OCI-LY3 (cell line): Measurements from ENCODE around the gene MPDU1.

Experiments used
- H2AFZ ChIP-seq: fragments of 200-600, 300-600 bp; shearing (Covaris generic); 2 replicates; pipeline ENCODE4 v1.6.0; 2014; ENCODE audit warnings: antibody characterized with exemption, low read depth, low read length
- H3K27ac ChIP-seq: fragments of 200-600, 300-600 bp; sonication (generic); 2 replicates; pipeline ENCODE4 v1.5.1; 2014; ENCODE audit warnings: mild to moderate bottlenecking, low read length, moderate library complexity, mixed read lengths
- H3K27me3 ChIP-seq: fragments of 200-600, 300-600 bp; sonication (generic); 2 replicates; pipeline ENCODE4 v1.6.1; 2014; ENCODE audit warnings: low read depth, low read length, mixed read lengths
- H3K36me3 ChIP-seq: fragments of 200-600, 300-600 bp; sonication (generic); replicated peaks from 2 replicates; pipeline ENCODE3; 2014; ENCODE audit warnings: low read depth, low read length, mixed read lengths
- H3K4me1 ChIP-seq: fragments of 300-600, 200-600 bp; sonication (generic); 2 replicates; pipeline ENCODE4 v1.6.1; 2014; ENCODE audit warnings: low read length, mixed read lengths
- H3K4me2 ChIP-seq: fragments of 200-600, 300-600 bp; sonication (generic); 2 replicates; pipeline ENCODE4 v1.6.1; 2014; ENCODE audit warnings: low read length, mixed read lengths
- H3K4me3 ChIP-seq: fragments of 300-600, 200-600 bp; sonication (generic); 2 replicates; pipeline ENCODE4 v1.5.1; 2014; ENCODE audit warnings: antibody characterized with exemption, mild to moderate bottlenecking, low read length, moderate library complexity
- H3K79me2 ChIP-seq: fragments of 300-600, 200-600 bp; shearing (Covaris generic); 2 replicates; pipeline ENCODE4 v1.6.1; 2014; ENCODE audit warnings: mild to moderate bottlenecking, low read length, mixed read lengths
- H3K9ac ChIP-seq: fragments of 300-600, 200-600 bp; shearing (Covaris generic); 2 replicates; pipeline ENCODE4 v1.6.0; 2014; ENCODE audit warnings: mild to moderate bottlenecking, low read length, moderate library complexity
- H3K9me3 ChIP-seq: fragments of 200-600, 300-600 bp; shearing (Covaris generic); 2 replicates; pipeline ENCODE4 v1.6.1; 2014; ENCODE audit warnings: low read length, mixed read lengths; ENCODE audit not compliant: insufficient read depth
- H4K20me1 ChIP-seq: fragments of 200-600, 300-600 bp; sonication (generic); 2 replicates; pipeline ENCODE4 v1.6.1; 2016; ENCODE audit warnings: low read length, mixed read lengths; ENCODE audit not compliant: insufficient read depth
- EZH2phosphoT487 ChIP-seq: fragments of 200-600 bp; shearing (Covaris generic); IDR thresholded peaks from 2 replicates; pipeline ENCODE4 v1.6.1; 2018; ENCODE audit warnings: antibody characterized with exemption, mixed run types, low read depth
- TF ChIP-seq, protein P1 (sequence below): fragments of 200-600, 300-600 bp; sonication (generic); IDR thresholded peaks from 2 replicates; pipeline ENCODE4 v1.5.1; 2014; ENCODE audit warnings: antibody characterized with exemption, low read length, low read depth

Gene MPDU1

DNA sequence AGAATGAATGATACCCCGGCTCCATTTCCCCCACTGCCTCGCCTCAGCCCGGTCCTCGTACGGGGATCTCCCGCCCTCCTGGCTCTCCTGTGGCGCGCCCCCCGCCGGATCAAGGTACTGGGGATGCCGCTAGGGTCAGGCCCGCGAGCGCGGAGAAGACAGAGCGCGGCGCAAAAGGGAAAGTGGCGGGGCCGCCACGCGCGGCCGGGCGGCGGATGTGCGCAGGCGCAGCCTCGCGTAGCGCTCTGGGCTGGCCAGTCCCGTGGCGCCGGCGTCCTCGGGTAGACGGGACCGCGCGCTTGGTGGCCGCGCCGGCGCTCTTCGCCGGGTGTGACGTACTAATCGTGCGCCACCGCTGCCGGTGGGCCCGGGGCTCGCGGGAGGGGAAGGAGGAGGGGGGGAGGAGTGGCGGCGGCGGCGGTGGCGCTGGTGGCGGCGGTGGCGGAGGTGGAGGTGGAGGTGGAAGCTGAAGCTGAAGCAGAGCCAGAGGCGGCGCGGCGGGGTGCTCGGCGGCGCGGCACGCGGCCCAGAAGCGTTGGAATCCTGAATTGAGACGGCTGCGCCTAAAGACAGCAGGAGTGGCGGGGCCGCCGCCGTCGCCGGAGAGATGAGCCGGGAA lies 22.0 kb upstream of the MPDU1 start, which contains the start of gene SENP3:
TSS of gene SENP3 (plus strand) at position 331 of the 619 bp plus-strand sequence. CDS start 1,158 bp downstream, outside the sequence.
- Histone ChIP-seq H3K9ac (peak within 1 kb of the TSS; percentile 85), H3K4me3 (peak within 1 kb of the TSS; percentile 90), H3K4me2 (peak within 1 kb of the TSS; percentile 100), H3K9me3 (no peaks in the 10 kb centered on the region), H3K4me1 (peaks cover 42% of the 10 kb centered on the region), H3K27ac (peak within 1 kb of the TSS; percentile 77), H3K27me3 (no peaks in the 10 kb centered on the region), H4K20me1 (no peaks in the 10 kb centered on the region), H3K79me2 (peaks cover 45% of the 10 kb centered on the region), H2AFZ (no peak within 1 kb of the TSS), H3K36me3 (peaks cover 12% of the 10 kb centered on the region)
- no peak for TF ChIP-seq EZH2phosphoT487
- TF ChIP-seq, protein P1, sequence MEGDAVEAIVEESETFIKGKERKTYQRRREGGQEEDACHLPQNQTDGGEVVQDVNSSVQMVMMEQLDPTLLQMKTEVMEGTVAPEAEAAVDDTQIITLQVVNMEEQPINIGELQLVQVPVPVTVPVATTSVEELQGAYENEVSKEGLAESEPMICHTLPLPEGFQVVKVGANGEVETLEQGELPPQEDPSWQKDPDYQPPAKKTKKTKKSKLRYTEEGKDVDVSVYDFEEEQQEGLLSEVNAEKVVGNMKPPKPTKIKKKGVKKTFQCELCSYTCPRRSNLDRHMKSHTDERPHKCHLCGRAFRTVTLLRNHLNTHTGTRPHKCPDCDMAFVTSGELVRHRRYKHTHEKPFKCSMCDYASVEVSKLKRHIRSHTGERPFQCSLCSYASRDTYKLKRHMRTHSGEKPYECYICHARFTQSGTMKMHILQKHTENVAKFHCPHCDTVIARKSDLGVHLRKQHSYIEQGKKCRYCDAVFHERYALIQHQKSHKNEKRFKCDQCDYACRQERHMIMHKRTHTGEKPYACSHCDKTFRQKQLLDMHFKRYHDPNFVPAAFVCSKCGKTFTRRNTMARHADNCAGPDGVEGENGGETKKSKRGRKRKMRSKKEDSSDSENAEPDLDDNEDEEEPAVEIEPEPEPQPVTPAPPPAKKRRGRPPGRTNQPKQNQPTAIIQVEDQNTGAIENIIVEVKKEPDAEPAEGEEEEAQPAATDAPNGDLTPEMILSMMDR = no peak

DNA sequence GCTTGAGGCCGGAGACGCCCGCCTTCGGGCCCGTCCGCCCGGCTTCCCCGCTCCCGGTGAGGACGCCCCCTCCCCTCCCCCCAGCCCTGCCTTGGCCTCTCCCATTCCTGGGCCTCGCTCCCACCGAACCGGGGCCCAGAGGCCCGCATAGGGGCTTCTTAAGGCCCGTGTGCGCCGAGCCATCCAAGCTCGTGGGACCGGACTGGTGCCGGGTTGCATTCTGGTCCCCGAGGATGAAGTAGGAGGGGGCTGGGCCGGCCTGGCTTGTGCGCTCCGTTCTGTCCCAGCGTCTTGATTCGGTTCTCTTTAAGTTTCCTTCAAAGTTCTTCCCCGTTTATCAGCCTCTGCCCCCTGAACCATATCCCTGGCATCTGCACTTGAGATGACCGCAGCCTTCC lies 21.4 kb upstream of the MPDU1 start:
- H3K9ac ChIP-seq = peak overlapping the region; percentile 85
- H3K4me3 ChIP-seq = peak overlapping the region; percentile 90
- peaks cover 45% of the 10 kb centered on the region for H3K79me2 ChIP-seq
- TF ChIP-seq, protein P1 = no peak
- no peak for TF ChIP-seq EZH2phosphoT487
- no peaks in the 10 kb centered on the region for H3K27me3 ChIP-seq
- peak overlapping the region; percentile 95 for H3K4me2 ChIP-seq
- no peaks in the 10 kb centered on the region for H4K20me1 ChIP-seq
- H3K36me3 ChIP-seq = peaks cover 12% of the 10 kb centered on the region
- no peaks in the 10 kb centered on the region for H3K9me3 ChIP-seq
- peak overlapping the region; percentile 32 for H3K27ac ChIP-seq
- H2AFZ ChIP-seq = no peak overlapping the region
- peaks cover 42% of the 10 kb centered on the region for H3K4me1 ChIP-seq

DNA sequence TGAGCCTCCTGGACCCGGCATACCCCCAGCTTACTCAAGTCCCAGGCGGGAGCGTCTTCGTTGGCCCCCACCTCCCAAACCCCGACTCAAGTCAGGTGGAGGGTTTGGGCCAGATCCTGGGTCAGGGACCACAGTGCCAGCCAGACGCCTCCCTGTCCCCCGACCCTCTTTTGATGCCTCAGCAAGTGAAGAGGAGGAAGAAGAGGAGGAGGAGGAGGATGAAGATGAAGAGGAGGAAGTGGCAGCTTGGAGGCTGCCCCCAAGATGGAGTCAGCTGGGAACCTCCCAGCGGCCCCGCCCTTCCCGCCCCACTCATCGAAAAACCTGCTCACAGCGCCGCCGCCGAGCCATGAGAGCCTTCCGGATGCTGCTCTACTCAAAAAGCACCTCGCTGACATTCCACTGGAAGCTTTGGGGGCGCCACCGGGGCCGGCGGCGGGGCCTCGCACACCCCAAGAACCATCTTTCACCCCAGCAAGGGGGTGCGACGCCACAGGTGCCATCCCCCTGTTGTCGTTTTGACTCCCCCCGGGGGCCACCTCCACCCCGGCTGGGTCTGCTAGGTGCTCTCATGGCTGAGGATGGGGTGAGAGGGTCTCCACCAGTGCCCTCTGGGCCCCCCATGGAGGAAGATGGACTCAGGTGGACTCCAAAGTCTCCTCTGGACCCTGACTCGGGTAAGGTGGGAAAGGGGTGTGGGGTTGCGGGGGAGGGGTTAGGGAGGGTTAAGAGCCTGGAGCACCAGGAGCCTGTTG lies 20.4 kb upstream of the MPDU1 start:
- Histone ChIP-seq H3K4me1 (peaks cover 32% of the 10 kb centered on the region), H3K79me2 (peaks cover 45% of the 10 kb centered on the region), H3K9ac (no peak overlapping the region), H3K4me2 (peak overlapping the region; percentile 95), H4K20me1 (no peaks in the 10 kb centered on the region), H3K27ac (no peak overlapping the region), H3K36me3 (peaks cover 12% of the 10 kb centered on the region), H3K9me3 (no peaks in the 10 kb centered on the region), H3K4me3 (peak overlapping the region; percentile 90; the same call in 1 of the 2 replicates), H3K27me3 (no peaks in the 10 kb centered on the region), H2AFZ (no peak overlapping the region)
- TF ChIP-seq, protein P1 = no peak
- TF ChIP-seq EZH2phosphoT487 = no peak

DNA sequence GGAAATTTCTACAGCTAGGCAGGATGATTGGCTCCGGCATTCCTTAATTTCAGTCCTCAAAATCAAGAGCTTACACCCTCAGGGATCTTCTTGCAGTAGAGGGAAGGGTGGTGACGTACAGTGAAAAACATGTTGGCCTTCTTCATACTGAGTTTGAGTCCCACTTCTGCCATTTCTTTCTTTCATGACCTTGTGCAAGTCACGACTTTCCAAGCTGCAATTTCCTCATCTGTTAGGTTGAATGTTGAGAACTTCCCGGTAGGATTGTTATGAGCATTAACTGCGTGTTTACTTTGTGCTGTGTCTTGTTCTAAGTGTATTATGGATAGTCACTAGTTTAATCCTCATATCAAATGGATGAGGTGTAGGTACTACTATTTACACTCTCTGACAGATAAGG lies 14.1 kb upstream of the MPDU1 start:
- no peak overlapping the region for H3K4me3 ChIP-seq
- TF ChIP-seq EZH2phosphoT487 = no peak
- no peak overlapping the region for H2AFZ ChIP-seq
- peaks cover 32% of the 10 kb centered on the region for H3K36me3 ChIP-seq
- H3K9me3 ChIP-seq = no peaks in the 10 kb centered on the region
- H4K20me1 ChIP-seq = peaks cover 9% of the 10 kb centered on the region
- H3K27ac ChIP-seq = no peak overlapping the region
- H3K27me3 ChIP-seq = no peaks in the 10 kb centered on the region
- no peak overlapping the region for H3K4me2 ChIP-seq
- H3K9ac ChIP-seq = no peak overlapping the region
- peaks cover 45% of the 10 kb centered on the region for H3K79me2 ChIP-seq
- peaks cover 11% of the 10 kb centered on the region for H3K4me1 ChIP-seq
